ENCODE results near the gene RYR2. TPM values are rescaled to one million over a fixed set of nuclear protein-coding genes. Genes with fewer than 3 reads are reported as not detected.

Gene RYR2
- total and polyA plus RNA-seq, 7 experiments from 2014 or later: 0.05 TPM; not detected in 6

DNA sequence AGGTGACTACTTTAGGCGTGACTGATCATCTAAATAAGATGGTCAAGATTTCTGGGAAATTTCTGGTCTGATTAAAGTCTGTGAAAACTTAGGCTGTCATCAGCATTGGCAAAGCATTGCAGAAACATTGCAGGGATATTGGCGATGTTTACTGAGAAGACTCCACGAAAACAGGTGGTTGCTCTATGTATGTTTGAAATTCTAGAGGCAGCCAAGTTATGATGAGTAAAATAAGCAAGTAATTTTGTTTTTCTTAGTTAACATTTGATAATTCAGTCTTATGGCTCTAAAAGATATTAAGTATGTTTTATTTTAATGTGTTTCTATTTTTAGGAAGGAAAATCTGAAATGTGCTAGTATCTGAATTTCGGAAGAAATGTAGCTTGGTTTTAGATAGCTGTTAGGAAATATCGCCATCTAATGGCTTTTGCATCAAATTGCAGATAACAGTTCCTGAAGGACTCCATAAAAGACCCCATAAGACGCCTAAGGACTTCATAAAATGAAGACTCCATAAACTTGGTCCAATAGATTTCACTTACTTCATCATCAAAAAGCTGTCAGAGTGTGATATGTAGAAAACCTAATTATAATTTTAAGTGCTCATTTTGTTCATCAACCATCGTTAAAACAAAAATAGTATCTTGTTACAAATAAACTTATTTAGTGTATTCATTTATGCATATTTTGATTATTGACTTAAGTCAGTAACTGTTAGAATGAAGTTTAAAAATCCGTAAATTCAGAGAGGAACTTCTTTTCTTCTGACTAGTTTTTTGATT lies 344.6 kb downstream of the RYR2 start:
- no peak overlapping the region for H3K27ac ChIP-seq (ENCODE audit: low read depth, low read length)
- ChIA-PET POLR2A (no interaction called here), CTCF (no interaction called here)
- H3K27me3 ChIP-seq (ENCODE audit: control insufficient read depth in 2 of 2, insufficient read depth in 2 of 2, low read length in 2 of 2): no peaks in the 10 kb centered on the region
- H3K9me3 ChIP-seq (ENCODE audit: control insufficient read depth in 2 of 3, low read length in 3 of 3): no peaks in the 10 kb centered on the region
- Mint-ChIP-seq H3K4me1 (no peaks in the 10 kb centered on the region), H3K27me3 (peaks cover 0 to 5% (median 2%) of the 10 kb centered on the region in 5 donors), H3K36me3 (no peaks in the 10 kb centered on the region), H3K27ac (no peak overlapping the region), H3K9me3 (no peaks in the 10 kb centered on the region), H3K4me3 (no peak overlapping the region)
- DNase-seq (no peak), ATAC-seq (no peak)
- no peaks in the 10 kb centered on the region for H3K36me3 ChIP-seq (ENCODE audit: control insufficient read depth in 2 of 3, insufficient read depth in 3 of 3, low read length in 3 of 3)
- no peak overlapping the region for H3K4me3 ChIP-seq (ENCODE audit: low read length)
- intact Hi-C loops (cut with micrococcal nuclease): loop anchor here in 1 of 2 donors (1.0 to 5.0 kb wide), 2 partner anchors 627 to 1284 kb away; no protein-coding TSS in a partner anchor
- no peaks in the 10 kb centered on the region for H3K4me1 ChIP-seq (ENCODE audit: control insufficient read depth in 2 of 2, insufficient read depth in 2 of 2, low read length in 2 of 2)

DNA sequence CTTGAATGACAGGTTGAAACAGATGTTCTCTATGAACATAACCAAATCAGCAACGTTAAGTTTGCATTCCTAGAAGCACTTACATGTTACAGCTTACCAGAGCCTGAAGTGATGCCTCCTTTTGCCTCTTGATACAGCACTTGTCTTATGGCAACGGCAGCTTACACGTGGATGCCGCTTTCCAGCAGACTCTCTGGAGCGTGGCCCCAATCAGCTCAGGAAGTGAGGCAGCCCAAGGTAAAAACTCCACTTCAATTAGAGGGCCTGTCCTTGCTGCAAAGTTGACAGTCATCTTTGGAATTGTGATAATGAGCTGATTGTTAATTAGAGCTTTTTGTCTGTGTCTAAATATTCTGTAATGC lies 345.1 kb downstream of the RYR2 start:
- POLR2A ChIA-PET: no interaction called here

DNA sequence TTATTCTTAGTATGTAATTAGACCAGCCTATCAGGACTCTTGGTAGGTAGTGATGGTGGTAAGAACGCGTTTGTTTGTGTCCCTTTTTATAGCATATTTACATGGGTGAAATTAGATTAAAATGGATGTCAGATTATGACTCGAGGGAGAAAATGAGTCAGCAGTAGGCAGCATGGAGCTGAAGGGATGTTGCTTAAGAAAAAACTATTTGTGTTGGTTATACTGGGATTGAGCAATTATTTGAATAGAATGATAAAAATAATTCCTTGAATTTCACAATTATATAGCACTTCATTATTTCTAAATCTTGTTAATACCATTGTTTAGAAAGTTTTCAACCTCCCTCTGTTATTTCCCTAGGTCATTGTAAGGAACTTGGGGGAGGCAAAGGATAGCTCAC lies 348.8 kb downstream of the RYR2 start:
- no peak for DNase-seq
- H3K27ac Mint-ChIP-seq: no peak overlapping the region
- POLR2A ChIA-PET: no interaction called here

More for the DNA sequence above, 345.1 kb downstream of the RYR2 start:
- ATAC-seq (no peak), DNase-seq (no peak)
- no peak overlapping the region for H3K4me3 Mint-ChIP-seq
- peaks cover 0 to 5% (median 2%) of the 10 kb centered on the region in 5 donors for H3K27me3 Mint-ChIP-seq
- H3K4me1 Mint-ChIP-seq: no peaks in the 10 kb centered on the region
- Histone ChIP-seq H3K36me3 (ENCODE audit: control insufficient read depth in 2 of 3, insufficient read depth in 3 of 3, low read length in 3 of 3) (no peaks in the 10 kb centered on the region), H3K4me1 (ENCODE audit: control insufficient read depth in 2 of 2, insufficient read depth in 2 of 2, low read length in 2 of 2) (no peaks in the 10 kb centered on the region), H3K9me3 (ENCODE audit: control insufficient read depth in 2 of 3, low read length in 3 of 3) (no peaks in the 10 kb centered on the region), H3K27ac (ENCODE audit: low read depth, low read length) (no peak overlapping the region), H3K4me3 (ENCODE audit: low read length) (no peak overlapping the region), H3K27me3 (ENCODE audit: control insufficient read depth in 2 of 2, insufficient read depth in 2 of 2, low read length in 2 of 2) (no peaks in the 10 kb centered on the region)
- H3K27ac Mint-ChIP-seq: no peak overlapping the region
- CTCF ChIA-PET: no interaction called here
- no peaks in the 10 kb centered on the region for H3K9me3 Mint-ChIP-seq
- intact Hi-C loops (cut with micrococcal nuclease): loop anchor here in 1 of 2 donors (5.0 kb wide), 1 partner anchor 1285 kb away; no protein-coding TSS in a partner anchor
- no peaks in the 10 kb centered on the region for H3K36me3 Mint-ChIP-seq

DNA sequence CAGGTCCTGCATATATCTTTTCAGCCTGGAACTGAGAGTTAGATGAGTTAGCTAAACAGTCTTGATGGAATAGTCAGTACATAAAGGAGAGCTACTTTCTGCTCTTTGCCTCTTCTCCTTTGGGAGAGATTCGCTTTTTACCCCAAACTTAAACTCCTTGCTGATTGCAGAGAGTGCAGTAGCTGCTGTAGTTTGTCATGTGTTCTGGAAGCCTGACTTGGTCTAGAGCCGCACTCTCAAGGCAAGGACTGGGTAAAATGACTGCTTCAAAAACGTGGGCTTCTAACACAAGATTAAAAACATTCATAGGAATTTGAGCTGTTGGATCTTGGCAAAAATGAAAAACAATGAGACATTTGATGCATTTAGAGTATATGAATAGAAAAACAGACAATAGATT lies 351.6 kb downstream of the RYR2 start:
- Histone ChIP-seq H3K4me3 (ENCODE audit: low read length) (no peak overlapping the region), H3K27ac (ENCODE audit: low read depth, low read length) (no peak overlapping the region), H3K9me3 (ENCODE audit: control insufficient read depth in 2 of 3, low read length in 3 of 3) (no peaks in the 10 kb centered on the region), H3K4me1 (ENCODE audit: control insufficient read depth in 2 of 2, insufficient read depth in 2 of 2, low read length in 2 of 2) (no peaks in the 10 kb centered on the region), H3K27me3 (ENCODE audit: control insufficient read depth in 2 of 2, insufficient read depth in 2 of 2, low read length in 2 of 2) (no peaks in the 10 kb centered on the region), H3K36me3 (ENCODE audit: control insufficient read depth in 2 of 3, insufficient read depth in 3 of 3, low read length in 3 of 3) (no peaks in the 10 kb centered on the region)
- H3K9me3 Mint-ChIP-seq: peaks cover 0 to 14% (median 5%) of the 10 kb centered on the region in 11 donors
- H3K27me3 Mint-ChIP-seq: peaks cover 0 to 13% (median 10%) of the 10 kb centered on the region in 5 donors
- ChIA-PET POLR2A (no interaction called here), CTCF (no interaction called here)
- H3K4me1 Mint-ChIP-seq: no peaks in the 10 kb centered on the region
- no peaks in the 10 kb centered on the region for H3K36me3 Mint-ChIP-seq
- intact Hi-C loops (cut with micrococcal nuclease): no loop called here
- DNase-seq (no peak), ATAC-seq (no peak)
- no peak overlapping the region for H3K27ac Mint-ChIP-seq
- H3K4me3 Mint-ChIP-seq: no peak overlapping the region

More for the DNA sequence above, 348.8 kb downstream of the RYR2 start:
- H3K27me3 ChIP-seq (ENCODE audit: control insufficient read depth in 2 of 2, insufficient read depth in 2 of 2, low read length in 2 of 2): no peaks in the 10 kb centered on the region
- no peaks in the 10 kb centered on the region for H3K36me3 Mint-ChIP-seq
- H3K4me3 ChIP-seq (ENCODE audit: low read length): no peak overlapping the region
- no peak for ATAC-seq
- no peaks in the 10 kb centered on the region for H3K9me3 ChIP-seq (ENCODE audit: control insufficient read depth in 2 of 3, low read length in 3 of 3)
- H3K4me3 Mint-ChIP-seq: no peak overlapping the region
- H3K4me1 Mint-ChIP-seq: no peaks in the 10 kb centered on the region
- H3K4me1 ChIP-seq (ENCODE audit: control insufficient read depth in 2 of 2, insufficient read depth in 2 of 2, low read length in 2 of 2): no peaks in the 10 kb centered on the region
- CTCF ChIA-PET: no interaction called here
- no peaks in the 10 kb centered on the region for H3K36me3 ChIP-seq (ENCODE audit: control insufficient read depth in 2 of 3, insufficient read depth in 3 of 3, low read length in 3 of 3)
- H3K27me3 Mint-ChIP-seq: peaks cover 0 to 11% (median 5%) of the 10 kb centered on the region in 5 donors
- no peak overlapping the region for H3K27ac ChIP-seq (ENCODE audit: low read depth, low read length)
- peaks cover 0 to 2% (median 0%) of the 10 kb centered on the region in 11 donors for H3K9me3 Mint-ChIP-seq
- intact Hi-C loops (cut with micrococcal nuclease): no loop called here

DNA sequence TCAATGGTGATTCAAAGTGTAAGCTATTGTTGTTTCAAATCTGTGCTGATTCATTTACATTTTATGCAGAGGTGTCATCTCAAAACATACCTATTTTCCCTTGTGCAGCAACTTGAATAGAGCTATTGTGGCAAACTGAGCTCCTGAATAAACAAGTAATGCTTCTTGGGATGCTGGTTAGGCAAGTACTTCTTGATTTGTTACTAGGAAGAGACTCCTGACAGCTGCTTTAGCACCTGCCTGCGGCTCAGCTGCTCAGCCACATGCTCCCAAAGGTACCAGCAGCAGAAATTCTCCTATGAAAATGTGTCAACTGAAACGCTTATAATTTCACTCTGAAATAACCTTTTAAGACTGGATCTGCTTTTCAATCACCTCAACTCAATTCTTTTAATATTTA lies 352.3 kb downstream of the RYR2 start:
- Histone ChIP-seq H3K27ac (ENCODE audit: low read depth, low read length) (no peak overlapping the region), H3K9me3 (ENCODE audit: control insufficient read depth in 2 of 3, low read length in 3 of 3) (peaks cover 0 to 3% (median 0%) of the 10 kb centered on the region in 3 experiments), H3K36me3 (ENCODE audit: control insufficient read depth in 2 of 3, insufficient read depth in 3 of 3, low read length in 3 of 3) (no peaks in the 10 kb centered on the region), H3K4me3 (ENCODE audit: low read length) (no peak overlapping the region), H3K4me1 (ENCODE audit: control insufficient read depth in 2 of 2, insufficient read depth in 2 of 2, low read length in 2 of 2) (no peaks in the 10 kb centered on the region), H3K27me3 (ENCODE audit: control insufficient read depth in 2 of 2, insufficient read depth in 2 of 2, low read length in 2 of 2) (no peaks in the 10 kb centered on the region)
- ChIA-PET POLR2A (no interaction called here), CTCF (no interaction called here)
- Mint-ChIP-seq H3K27me3 (peaks cover 0 to 13% (median 9%) of the 10 kb centered on the region in 5 donors), H3K27ac (no peak overlapping the region), H3K4me3 (no peak overlapping the region), H3K4me1 (no peaks in the 10 kb centered on the region), H3K9me3 (peaks cover 0 to 16% (median 5%) of the 10 kb centered on the region in 11 donors), H3K36me3 (no peaks in the 10 kb centered on the region)
- intact Hi-C loops (cut with micrococcal nuclease): no loop called here
- no peak for DNase-seq
- ATAC-seq: no peak

DNA sequence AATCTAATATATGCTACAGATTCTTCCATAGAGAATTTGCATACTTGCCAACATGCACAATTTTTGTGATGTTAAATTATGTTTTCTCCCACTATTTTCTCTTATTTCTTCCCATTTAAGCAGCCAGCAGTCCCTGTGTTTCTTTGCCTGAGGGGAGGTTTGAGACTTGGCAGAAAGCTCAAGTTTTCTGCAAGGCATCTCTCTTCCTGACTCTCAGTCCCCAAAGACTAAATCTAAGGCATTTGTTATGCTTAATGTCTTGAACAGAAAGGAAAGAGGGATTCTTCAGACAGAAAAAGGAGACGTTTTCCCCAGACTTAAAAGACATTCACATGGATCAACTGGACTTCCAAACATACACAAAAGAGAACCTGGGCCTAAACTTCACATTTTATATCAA lies 354.4 kb downstream of the RYR2 start:
- Mint-ChIP-seq H3K9me3 (peaks cover 0 to 31% (median 10%) of the 10 kb centered on the region in 11 donors), H3K27me3 (peaks cover 0 to 11% (median 5%) of the 10 kb centered on the region in 5 donors), H3K36me3 (no peaks in the 10 kb centered on the region), H3K4me3 (no peak overlapping the region), H3K4me1 (no peaks in the 10 kb centered on the region), H3K27ac (no peak overlapping the region)
- ChIA-PET POLR2A (no interaction called here), CTCF (no interaction called here)
- Histone ChIP-seq H3K4me1 (ENCODE audit: control insufficient read depth in 2 of 2, insufficient read depth in 2 of 2, low read length in 2 of 2) (no peaks in the 10 kb centered on the region), H3K27me3 (ENCODE audit: control insufficient read depth in 2 of 2, insufficient read depth in 2 of 2, low read length in 2 of 2) (no peaks in the 10 kb centered on the region), H3K27ac (ENCODE audit: low read depth, low read length) (no peak overlapping the region), H3K9me3 (ENCODE audit: control insufficient read depth in 2 of 3, low read length in 3 of 3) (peaks cover 0 to 6% (median 0%) of the 10 kb centered on the region in 3 experiments), H3K36me3 (ENCODE audit: control insufficient read depth in 2 of 3, insufficient read depth in 3 of 3, low read length in 3 of 3) (no peaks in the 10 kb centered on the region), H3K4me3 (ENCODE audit: low read length) (no peak overlapping the region)
- intact Hi-C loops (cut with micrococcal nuclease): no loop called here
- DNase-seq (no peak), ATAC-seq (no peak)

DNA sequence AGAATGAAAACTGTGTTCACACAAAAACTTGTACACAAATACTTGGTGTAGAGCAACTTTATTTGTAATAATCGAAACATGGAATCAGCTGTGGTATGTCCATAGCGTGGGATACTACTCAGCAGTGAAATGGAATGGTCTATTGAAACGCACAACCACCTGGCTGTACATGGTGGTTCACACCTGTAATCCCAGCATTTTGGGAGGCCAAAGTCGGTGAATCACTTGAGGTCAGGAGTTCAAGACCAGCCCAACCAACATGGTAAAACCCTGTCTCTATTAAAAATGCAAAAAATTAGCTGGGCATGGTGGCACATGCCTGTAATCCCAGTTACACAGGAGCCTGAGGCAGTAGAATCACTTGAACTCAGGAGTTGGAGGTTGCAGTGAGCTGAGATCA lies 356.8 kb downstream of the RYR2 start:
- no peak overlapping the region for H3K4me3 Mint-ChIP-seq
- Histone ChIP-seq H3K27ac (ENCODE audit: low read depth, low read length) (no peak overlapping the region), H3K27me3 (ENCODE audit: control insufficient read depth in 2 of 2, insufficient read depth in 2 of 2, low read length in 2 of 2) (no peaks in the 10 kb centered on the region), H3K4me1 (ENCODE audit: control insufficient read depth in 2 of 2, insufficient read depth in 2 of 2, low read length in 2 of 2) (no peaks in the 10 kb centered on the region), H3K9me3 (ENCODE audit: control insufficient read depth in 2 of 3, low read length in 3 of 3) (peaks cover 0 to 6% (median 0%) of the 10 kb centered on the region in 3 experiments), H3K4me3 (ENCODE audit: low read length) (no peak overlapping the region), H3K36me3 (ENCODE audit: control insufficient read depth in 2 of 3, insufficient read depth in 3 of 3, low read length in 3 of 3) (no peaks in the 10 kb centered on the region)
- H3K36me3 Mint-ChIP-seq: peaks cover 0 to 4% (median 0%) of the 10 kb centered on the region in 5 donors
- no peaks in the 10 kb centered on the region for H3K4me1 Mint-ChIP-seq
- ATAC-seq (no peak), DNase-seq (no peak)
- POLR2A ChIA-PET: no interaction called here
- peaks cover 0 to 11% (median 5%) of the 10 kb centered on the region in 5 donors for H3K27me3 Mint-ChIP-seq
- no peak overlapping the region for H3K27ac Mint-ChIP-seq
- intact Hi-C loops (cut with micrococcal nuclease): no loop called here
- CTCF ChIA-PET: no interaction called here
- H3K9me3 Mint-ChIP-seq: peaks cover 2 to 54% (median 20%) of the 10 kb centered on the region in 11 donors
